GM15510 (cell line): ENCODE measurements around the gene COL6A2.

Experiments
- POLR2A ChIP-seq: IDR thresholded peaks from 3 replicates; pipeline ENCODE4 v1.6.1; 2011; ENCODE audit warnings: borderline replicate concordance; ENCODE audit not compliant: insufficient read length; ENCODE audit errors: extremely low read depth

The COL6A2 gene

DNA sequence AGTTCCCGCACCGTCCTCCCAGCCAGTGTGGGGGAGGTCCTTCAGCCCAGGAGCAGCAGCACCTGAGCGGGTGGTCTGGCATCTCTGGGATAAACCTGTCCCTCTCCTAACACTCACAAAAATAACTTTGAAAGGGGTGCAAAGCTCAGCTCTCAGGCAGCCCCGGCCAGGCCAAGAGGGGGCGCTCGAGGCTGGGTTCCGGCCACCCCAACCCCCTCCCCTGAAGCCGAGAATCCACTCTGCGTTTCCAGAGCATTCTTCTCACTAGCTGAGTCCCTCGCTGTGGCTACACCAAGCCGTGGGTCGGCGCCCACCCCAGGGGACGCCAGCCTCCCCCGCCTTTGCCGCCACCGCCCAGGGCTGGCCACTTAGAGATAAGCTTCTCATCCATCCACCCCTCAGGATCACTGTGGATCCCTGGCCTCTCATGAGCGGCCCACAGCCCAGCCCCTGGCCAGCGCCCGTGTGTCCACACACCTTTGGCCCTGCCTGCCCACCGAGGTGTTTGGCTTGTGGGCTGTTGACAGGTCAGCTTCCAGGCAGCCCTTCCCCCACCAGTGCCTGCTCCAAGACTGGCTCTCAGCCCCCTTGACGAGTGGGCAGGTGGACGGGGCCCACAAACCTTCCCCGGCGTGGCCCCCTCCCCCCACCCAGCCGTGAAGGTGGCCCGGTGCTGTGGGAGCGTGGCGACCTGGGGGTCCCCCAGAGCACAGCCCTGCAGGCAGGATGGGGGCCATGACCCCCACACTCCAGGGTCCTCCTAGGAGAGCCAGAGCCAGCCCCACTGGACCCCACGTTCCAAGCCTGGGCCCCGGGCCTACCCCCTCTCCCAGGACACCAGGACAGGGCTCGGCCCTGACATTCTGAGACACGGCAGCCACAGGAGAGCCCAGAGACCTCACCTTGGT is 55.6 kb downstream of the COL6A2 start:
- TF ChIP-seq POLR2A = no peak

GRCh38 chr21:46154155-46154954 is 56.4 kb downstream of the COL6A2 start:
- TF ChIP-seq POLR2A = no peak

DNA sequence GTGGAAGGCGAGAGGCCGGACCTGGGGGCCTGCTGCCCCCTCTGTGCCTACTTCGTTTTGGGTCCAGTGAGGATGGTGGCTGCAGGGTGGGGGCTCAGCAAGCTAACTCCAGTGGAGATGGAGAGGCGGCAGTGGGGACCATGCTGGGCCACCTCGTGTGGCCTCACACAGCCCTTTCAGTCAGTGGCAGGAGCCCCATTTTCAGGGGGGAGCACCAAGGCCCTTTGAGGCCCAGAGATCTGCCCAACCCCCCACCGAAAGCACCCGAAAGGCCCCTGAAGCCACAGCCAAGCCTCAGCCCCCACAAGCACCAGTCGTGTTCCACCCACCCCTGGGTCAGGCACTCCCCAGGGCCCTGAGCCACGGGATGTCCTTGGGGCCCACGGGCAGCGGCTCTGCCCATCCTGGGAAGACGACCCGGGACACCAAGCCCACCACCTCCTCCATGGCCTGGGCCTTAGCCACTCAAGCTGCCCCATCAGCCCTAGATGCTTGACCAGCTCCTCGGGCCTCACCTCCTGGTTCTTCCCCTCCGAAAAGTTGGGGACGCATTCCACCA is 57.1 kb downstream of the COL6A2 start:
- TF ChIP-seq POLR2A = no peak

DNA sequence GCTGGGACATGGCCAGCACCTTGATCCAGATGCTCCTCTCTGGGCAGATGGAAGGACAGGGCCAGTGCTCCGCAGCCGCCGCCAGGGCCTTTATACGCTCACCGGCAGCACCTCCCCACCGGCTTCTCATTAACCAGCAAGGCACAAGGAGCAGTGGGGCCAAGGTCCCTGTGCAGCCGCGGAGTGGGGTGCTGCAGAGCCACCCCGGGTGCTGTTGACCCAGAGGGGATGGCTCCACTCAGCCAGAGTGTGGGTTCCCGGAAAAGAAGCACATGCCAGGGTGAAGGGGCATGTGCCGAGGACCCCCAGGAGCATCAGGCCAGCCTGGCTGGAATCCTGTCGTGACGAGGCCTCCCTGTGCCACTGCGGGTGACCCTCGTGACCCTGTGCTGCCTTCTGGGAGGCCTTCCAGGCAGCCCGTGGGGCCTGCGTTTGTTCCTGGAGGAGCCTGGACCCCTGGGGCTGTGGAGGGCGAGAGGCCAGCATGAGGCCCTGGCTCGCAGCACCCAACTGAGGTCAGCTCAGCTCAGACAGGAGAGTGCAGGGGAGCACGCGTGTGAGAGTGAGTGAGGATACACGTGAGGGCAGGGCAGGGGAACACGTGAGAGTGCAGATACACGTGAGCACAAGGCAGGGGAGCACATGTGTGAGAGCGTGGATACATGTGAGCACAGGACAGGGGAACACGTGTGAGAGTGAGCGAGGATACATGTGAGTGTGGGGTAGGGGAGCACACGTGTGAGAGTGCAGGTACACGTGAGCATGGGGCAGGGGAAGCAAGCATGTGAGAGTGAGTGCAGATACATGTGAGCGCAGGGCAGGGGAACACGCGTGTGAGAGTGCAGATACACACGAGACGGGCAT is 57.8 kb downstream of the COL6A2 start, which contains the start of gene FTCD:
FTCD (minus strand) TSS at position 66 of the 864 bp plus-strand sequence; CDS start at position 10, 56 bp downstream.
- TF ChIP-seq POLR2A = no peak

DNA sequence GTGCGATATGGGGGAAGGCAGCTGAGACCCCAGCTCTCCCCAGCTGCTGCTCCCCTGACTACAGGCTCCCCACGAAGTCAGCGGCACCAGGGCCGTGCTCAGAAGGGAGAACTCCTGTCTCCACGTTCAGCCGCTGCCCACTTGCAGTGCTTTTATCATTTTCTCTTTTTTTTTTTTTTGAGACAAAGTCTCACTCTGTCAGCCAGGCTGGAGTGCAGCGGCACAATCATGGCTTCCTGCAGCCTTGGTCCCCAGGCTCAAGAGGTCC is 58.4 kb downstream of the COL6A2 start:
- TF ChIP-seq POLR2A = no peak

GRCh38 chr21:46156678-46157077 is 58.8 kb downstream of the COL6A2 start:
- no peak for TF ChIP-seq POLR2A

DNA sequence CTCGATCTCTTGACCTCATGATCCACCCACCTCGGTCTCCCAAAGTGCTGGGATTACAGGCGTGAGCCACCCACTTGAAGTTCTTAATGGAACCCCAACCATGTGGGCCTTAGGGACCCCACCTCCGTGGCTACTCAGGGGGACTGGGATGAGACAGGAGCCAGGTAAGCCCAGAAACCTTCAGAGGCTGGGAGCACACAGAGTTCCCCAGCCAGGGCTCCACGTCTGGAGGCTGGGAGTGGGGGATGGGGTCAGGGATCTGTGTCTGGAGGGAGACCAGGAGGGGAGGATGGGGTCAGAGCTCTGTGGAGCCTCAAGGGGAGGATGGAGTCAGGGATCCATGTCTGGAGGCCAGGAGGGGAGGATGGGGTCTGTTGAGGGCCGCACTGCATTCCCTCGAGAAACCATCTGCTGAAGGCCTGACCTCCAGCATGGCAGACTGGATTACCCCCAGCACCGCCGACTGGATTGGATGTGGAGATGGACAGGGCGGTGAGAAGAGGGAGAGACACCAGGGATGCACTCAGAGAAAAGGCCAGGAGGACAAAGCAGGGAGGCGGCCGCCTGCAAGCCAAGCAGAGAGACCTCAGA is 59.6 kb downstream of the COL6A2 start:
- TF ChIP-seq POLR2A = no peak

- no peak for TF ChIP-seq POLR2A
These were observed 60.1 kb downstream of the COL6A2 start for GRCh38 chr21:46157987-46158451.

GRCh38 chr21:46158666-46159300 is 60.9 kb downstream of the COL6A2 start:
- TF ChIP-seq POLR2A = no peak

- no peak for TF ChIP-seq POLR2A
These were observed 61.5 kb downstream of the COL6A2 start for GRCh38 chr21:46159390-46159789.

DNA sequence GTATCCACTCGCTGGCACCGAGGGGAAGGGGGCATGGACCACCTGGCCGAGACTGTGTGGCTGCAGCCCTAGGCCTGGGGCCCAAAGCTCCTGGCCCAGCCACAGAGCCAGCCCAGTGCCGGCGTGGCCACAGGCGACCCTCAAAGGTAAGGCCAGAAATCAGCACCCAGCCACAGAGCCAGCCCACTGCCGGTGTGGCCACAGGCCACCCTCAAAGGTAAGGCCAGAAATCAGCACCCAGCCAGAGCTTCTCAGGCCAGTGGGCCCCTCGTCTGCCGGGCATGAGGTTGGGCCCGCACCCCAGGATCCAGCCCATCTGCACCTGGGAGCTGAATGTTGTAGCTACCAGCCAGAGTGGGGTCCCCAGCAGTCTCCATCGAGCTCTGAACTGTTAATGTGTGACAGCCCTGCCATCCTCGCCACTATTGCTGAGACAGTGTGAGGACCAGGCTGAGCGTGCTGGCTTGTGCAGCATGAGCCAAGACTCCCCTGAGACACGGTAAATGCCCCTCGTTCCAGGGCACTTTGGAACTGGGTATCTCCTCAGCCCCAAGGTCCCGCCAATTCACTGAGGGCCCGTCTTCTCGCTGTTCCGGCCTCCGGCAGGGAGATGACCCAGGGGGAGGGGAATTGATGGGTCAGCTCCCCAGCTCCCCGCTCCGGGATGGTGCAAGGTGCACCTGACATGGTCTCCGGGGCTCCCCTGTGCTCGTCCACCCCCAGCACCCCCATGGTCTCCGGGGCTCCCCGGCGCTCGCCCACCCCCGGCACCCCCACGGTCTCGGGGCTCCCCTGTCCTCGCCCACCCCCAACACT is 62.1 kb downstream of the COL6A2 start:
- TF ChIP-seq POLR2A = no peak

DNA sequence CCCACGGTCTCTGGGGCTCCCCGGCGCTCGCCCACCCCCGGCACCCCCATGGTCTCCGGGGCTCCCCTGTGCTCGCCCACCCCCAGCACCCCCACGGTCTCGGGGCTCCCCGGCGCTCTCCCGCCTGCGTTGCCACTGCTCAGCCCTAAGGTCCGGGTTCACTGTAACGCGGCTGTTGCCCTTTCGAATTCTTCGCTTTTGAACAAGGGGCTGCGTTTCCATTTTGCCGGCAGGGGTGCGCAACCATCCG is 62.7 kb downstream of the COL6A2 start:
- TF ChIP-seq POLR2A = no peak
